GF-D8 (cell line): ENCODE data around the gene HHIP.

Experiments
- DNase-seq: peaks from one replicate; lab custom pipeline; 2025; lab: John Stamatoyannopoulos, UW

The HHIP gene

DNA sequence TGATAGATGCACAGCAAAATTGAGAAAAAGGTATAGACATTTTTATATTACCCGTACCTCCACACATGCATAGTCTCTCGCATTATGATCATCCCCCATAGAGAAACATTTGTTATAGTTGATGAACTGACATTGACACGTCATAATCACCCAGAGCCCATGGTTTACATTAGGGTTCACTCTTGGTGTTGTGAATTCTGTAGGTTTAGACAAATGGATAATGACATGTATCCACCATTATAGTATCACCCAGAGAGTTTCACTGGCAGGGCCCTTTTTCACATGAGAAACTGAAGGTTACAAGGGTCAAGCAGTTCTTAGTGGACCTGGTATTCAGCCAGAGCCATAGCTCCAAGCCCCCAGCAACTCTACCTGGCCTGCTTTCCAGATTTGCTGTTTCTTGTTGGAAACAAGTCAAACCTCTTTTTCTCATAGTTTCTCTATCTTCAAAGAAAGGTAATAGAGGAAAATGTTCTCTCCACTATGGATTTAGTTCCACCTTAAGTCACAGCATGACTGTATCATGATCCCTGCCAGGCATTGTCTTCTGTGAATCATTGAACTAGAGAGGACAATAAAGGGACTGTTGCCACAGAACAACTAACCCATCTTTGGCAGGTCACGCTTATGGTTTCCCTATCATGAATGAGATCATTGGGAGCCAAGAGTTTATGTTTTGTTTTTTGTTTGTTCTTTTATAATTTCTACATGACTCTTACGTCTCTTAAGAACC, 64.0 kb downstream of the HHIP start:
- no peak for DNase-seq

DNA sequence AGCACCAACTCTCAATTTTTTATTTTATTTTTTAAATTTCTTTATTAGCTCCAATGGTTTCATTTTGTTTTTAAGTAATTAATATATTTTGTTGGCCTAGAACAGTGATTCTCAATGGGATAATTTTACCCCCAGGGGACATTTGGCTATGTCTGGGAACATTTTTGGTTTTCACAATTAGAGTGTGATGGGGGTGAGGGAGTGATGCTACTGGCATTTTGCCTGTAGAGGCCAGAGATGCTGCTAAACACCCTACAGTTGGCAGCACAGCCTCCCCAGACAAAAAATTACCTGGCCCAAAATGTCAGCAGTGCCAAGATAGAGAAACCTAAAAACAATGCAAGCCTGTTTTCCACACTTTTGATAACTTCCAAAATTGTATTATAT, 64.6 kb downstream of the HHIP start:
- no peak for DNase-seq

DNA sequence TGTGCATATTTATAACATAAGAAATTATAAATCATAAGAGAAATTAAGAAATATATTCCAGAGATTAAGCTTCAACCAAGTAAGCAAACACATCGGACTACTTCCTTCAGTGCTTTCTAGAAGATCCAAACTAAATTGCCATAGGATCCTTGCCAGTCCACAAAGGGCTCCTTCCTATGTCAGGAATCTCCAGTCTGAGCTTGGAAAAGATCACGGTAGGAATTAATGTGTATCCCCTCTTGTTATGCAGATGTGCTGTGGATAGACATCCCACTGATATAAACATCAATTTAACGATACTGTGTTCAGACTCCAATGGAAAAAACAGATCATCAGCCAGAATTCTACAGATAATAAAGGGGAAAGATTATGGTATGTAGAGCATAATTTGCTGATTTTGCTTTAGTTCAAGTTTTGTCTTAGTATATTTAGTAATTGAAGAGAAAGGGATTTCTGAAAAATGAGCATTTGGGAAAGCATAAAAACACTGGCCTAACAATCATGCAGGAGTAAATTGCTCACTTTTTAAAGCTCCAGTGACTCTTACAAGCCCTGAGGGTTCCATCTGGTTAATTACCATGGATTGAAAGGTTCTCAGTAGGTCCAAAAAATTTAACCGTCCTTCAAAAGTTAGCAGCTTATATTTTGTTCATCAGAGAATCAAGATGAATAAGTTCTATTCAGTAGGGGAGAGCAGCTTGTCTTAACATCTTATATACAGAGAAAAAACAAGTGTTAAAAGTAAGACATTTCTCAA, 65.9 kb downstream of the HHIP start:
- no peak for DNase-seq

DNA sequence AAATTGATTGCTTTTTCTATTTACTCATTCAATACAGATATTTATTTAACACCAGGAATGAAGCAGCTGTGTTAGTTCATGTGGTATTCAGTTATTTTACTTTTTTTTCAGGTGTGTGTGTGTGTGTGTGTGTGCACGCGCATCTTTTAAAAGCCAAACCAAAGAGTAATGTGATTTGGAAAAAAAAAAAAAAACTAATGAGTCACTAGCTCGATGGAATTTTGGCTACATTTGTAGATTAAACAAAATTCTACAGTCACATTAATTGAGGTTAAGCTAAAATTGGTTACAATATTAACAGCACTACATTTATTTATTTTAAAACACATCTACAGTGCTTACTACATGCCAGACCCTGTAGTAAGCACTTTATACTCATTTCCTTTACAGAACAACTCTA, 66.8 kb downstream of the HHIP start:
- DNase-seq, result no peak

DNA sequence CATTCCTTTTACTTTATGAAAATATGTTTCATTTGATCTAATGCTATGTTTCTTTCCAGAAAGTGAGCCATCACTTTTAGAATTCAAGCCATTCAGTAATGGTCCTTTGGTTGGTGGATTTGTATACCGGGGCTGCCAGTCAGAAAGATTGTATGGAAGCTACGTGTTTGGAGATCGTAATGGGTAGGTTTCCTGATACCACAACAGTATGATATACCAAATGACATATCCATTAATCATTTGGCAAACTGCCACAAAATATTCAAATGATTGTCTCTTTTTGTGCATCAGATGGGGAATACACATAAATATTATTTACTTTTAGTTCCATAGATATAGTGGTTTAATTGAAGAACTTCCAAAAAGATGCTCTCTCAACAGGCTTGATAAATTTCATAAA, 68.2 kb downstream of the HHIP start:
- no peak for DNase-seq

- no peak for DNase-seq
These were observed 69.3 kb downstream of the HHIP start for GRCh38 chr4:144715230-144715629.

GRCh38 chr4:144716778-144717177, 70.8 kb downstream of the HHIP start:
- DNase-seq, result no peak

GRCh38 chr4:144718958-144719512, 73.1 kb downstream of the HHIP start:
- DNase-seq, result no peak

GRCh38 chr4:144720491-144720890, 74.5 kb downstream of the HHIP start:
- no peak for DNase-seq

DNA sequence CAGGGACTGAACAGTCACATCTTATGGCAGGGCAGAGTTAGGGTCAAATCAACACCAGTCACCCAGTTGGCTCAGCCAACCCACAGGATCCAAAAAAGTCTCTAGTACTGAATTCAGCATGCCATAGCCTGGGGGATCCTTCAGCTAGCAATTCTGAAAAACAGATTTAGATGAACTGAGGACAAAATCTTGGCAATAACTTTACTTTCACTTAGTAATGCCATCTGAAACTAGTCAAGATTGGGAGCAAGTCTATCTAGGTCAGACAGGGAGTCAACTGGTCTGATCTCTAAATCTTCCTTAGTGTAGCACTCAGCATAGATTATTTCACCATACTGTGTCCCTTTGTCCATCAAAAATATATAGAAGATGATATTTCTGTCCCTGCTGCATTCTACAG, 76.0 kb downstream of the HHIP start:
- no peak for DNase-seq

DNA sequence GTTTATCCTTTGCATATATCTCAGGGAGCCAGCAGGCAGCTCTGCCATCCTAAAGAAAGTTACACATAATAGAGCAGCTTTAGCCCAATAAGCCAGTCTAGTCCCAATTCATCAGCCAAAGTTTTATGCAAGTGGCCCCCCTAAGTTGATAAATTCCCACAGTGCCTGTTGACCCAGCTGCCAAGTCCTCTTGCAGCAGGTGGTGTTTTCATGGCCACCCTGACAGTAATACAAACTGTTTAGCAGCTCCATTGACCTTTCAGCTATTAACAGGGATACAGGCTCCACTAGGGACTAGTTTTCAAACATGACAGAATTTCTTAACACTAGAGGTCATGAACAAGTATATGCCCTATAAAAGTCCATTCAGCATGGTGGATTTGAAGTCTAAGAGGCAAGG, 77.5 kb downstream of the HHIP start:
- no peak for DNase-seq

DNA sequence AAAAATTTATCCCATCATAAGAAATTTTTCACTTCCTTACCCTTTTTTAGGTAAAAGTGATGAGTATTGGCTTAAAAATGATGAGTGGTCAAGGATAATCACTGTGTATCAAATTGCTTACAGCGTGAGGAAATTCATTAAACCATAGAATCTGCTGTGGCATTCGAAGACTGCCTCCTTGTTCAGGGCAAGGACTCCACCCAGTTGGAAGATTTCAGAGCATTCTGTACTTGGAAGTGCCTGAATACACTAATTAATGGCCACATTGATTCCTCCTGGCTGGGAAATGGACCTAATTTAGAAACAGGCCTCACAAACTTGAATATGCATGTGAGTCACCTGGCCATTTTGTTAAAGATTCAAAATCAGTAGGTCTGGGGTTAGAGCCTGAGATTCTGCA, 83.2 kb downstream of the HHIP start:
- DNase-seq, result no peak

DNA sequence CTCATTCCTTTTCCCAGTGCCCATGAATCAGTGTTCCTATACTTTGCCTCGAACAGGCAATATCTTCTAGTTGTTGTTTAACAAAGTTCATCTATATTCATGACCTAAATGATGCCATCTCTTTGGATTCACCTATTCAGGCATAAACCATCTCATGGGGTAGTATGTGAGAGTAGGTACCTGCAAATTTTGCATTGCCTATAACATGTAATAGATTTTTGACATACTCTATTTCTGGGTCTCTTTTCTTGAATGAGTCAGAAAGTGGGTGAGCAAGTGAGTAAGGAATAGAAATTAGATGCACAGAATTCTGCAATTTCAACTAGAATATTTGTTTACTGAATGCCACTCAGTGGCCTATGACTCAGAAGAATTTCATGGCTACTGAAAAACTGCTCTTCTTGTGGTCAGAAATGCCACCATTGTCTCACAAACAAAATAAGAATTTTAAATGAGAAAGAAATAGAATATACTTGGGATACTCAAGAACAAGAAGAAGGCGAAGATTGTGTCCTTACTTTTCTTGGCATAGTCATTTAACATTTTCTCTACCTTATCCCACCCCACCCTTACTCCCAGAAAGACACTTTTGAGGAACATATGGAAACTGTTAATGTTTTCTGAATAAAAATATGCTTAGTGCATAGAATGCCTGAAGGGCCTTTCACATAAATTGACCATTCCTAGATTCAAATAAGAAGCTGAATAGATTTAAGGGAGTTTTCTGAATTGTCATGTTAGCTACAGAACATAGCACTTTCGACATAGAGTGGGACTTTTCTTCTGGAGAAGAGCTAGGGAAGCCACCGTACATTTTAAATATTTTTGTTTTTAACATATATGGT, 86.8 kb downstream of the HHIP start:
- DNase-seq, result no peak

- no peak for DNase-seq
These were observed 87.6 kb downstream of the HHIP start for GRCh38 chr4:144733566-144733965.

- DNase-seq, result no peak
These were observed 88.6 kb downstream of the HHIP start for GRCh38 chr4:144734522-144734921.

- DNase-seq, result no peak
These were observed 92.7 kb downstream of the HHIP start for GRCh38 chr4:144738649-144739048.

- no peak for DNase-seq
These were observed 93.6 kb downstream of the HHIP start for GRCh38 chr4:144739511-144740033.

DNA sequence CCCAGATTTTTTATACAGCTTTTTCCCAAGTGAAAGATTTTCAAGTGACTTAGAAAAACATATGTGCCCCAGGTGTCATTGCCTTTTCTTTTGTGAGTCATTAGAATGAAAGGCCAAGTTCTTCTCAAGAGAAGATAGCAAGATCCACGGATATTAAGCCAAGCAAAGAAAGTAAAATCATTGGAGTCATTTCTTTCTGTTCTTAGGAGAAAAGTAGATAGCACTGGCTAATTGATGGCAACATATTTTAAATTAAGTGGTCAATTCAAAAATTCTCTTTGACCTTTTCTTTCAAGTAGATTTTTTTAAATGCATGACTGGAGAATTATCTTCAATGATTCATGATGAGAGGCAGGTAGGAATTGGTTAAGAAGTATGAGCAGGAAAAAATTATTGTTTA, 94.4 kb downstream of the HHIP start:
- no peak for DNase-seq

DNA sequence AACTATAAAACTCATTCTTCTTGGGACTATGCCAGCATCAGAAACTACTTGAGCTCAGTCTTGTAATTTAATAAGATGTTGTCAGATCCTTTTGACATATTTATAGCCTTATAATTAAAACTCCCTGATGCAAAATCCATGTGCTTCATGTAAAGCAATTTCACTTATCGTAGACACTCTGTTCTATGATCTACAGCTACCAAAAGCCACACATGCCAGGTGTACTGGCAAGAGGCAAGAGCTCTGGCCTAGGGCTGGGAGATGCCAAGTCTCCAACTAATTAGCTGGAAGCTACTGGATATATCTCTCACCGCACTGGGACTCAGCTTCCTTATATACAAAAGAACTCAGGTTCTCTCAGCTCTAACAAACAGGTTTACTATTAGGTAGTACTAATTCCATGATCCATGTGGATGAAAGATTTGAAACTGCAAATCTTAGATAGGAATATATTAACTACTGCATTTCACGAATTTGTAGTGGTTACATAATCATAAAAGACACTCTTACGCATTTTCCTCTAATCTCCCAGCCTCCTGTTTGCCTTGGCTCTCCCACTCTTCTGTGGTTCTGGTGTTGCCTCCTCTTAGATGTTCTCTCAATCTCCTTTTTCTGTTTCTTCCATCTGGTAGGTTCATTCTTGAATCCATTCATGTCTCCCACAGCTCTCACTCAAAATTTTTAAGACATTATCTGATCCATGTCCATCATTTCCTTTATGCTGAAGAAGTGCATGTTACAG, 103.0 kb downstream of the HHIP start:
- DNase-seq, result no peak

- DNase-seq, result no peak
These were observed 104.4 kb downstream of the HHIP start for GRCh38 chr4:144750348-144750747.

- no peak for DNase-seq
These were observed 108.8 kb downstream of the HHIP start for GRCh38 chr4:144754562-144755410.
